ENCODE data around the gene EOLA1. TPM values are rescaled to one million over a fixed set of nuclear protein-coding genes. Genes with fewer than 3 reads are reported as not detected.
"Not testable (repeated sequence)": the region's sequence is repeated elsewhere in the genome, so short reads cannot be mapped to it uniquely, and the experiment has no call there.

The EOLA1 gene
- polyA plus RNA-seq, 1 donor (not counting 4 experiments of a cell fraction or from before 2014, with no cell fraction given): 9.3 TPM

- peaks cover 9% of the 10 kb centered on the region for H3K79me2 ChIP-seq (ENCODE audit: control insufficient read depth, insufficient read depth, low read length)
- FAIRE-seq (no peak), DNase-seq (ENCODE audit: low read depth, low spot score) (no peak)
- no peak overlapping the region for H3K4me3 ChIP-seq (ENCODE audit: control insufficient read depth in 2 of 3, extremely low read depth in 1 of 3, insufficient read depth in 2 of 3, low read depth in 1 of 3, low read length in 3 of 3)
- H3K9me1 ChIP-seq (ENCODE audit: control insufficient read depth, extremely low read depth, insufficient read depth, low read length): no peaks in the 10 kb centered on the region
- H3K9me3 ChIP-seq (ENCODE audit: control insufficient read depth, low read depth, low read length): no peaks in the 10 kb centered on the region
- no peak overlapping the region for H3K27ac ChIP-seq (ENCODE audit: control insufficient read depth, insufficient read depth, low read length)
- H3K36me3 ChIP-seq (ENCODE audit: control insufficient read depth in 2 of 2, extremely low read depth in 1 of 2, insufficient read depth in 2 of 2, low read length in 2 of 2): peaks cover 15 to 22% of the 10 kb centered on the region in 2 experiments
- dilution Hi-C loops (cut with MboI; ENCODE audit: extremely low pct_ligation_motif_present, low sequenced_read_pairs): no loop called here
- no peak overlapping the region for H3K4me2 ChIP-seq (ENCODE audit: control insufficient read depth, extremely low read depth, insufficient read depth, low read depth, low read length)
- no peak overlapping the region for H3K9ac ChIP-seq (ENCODE audit: control insufficient read depth, extremely low read depth, insufficient read depth, low read length)
- H4K20me1 ChIP-seq (ENCODE audit: control insufficient read depth, extremely low read depth, insufficient read depth, low read length): no peaks in the 10 kb centered on the region
- H2AFZ ChIP-seq (ENCODE audit: control insufficient read depth, low read length): no peak overlapping the region
- no peak for TF ChIP-seq EZH2 (IDR thresholded peaks at IDR 0.05; ENCODE audit: low read length)
- TF ChIP-seq, protein P1, sequence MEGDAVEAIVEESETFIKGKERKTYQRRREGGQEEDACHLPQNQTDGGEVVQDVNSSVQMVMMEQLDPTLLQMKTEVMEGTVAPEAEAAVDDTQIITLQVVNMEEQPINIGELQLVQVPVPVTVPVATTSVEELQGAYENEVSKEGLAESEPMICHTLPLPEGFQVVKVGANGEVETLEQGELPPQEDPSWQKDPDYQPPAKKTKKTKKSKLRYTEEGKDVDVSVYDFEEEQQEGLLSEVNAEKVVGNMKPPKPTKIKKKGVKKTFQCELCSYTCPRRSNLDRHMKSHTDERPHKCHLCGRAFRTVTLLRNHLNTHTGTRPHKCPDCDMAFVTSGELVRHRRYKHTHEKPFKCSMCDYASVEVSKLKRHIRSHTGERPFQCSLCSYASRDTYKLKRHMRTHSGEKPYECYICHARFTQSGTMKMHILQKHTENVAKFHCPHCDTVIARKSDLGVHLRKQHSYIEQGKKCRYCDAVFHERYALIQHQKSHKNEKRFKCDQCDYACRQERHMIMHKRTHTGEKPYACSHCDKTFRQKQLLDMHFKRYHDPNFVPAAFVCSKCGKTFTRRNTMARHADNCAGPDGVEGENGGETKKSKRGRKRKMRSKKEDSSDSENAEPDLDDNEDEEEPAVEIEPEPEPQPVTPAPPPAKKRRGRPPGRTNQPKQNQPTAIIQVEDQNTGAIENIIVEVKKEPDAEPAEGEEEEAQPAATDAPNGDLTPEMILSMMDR (optimal IDR thresholded peaks at IDR 0.05 in 1 of 3, IDR thresholded peaks at IDR 0.05 in 1 of 3, conservative IDR thresholded peaks at IDR 0.05 in 1 of 3; ENCODE audit: extremely low read depth in 1 of 3, insufficient read depth in 2 of 3, low read length in 3 of 3): no peak
- peaks cover 35% of the 10 kb centered on the region for H3K4me1 ChIP-seq (ENCODE audit: control insufficient read depth, extremely low read depth, insufficient read depth, low read length)
- no peaks in the 10 kb centered on the region for H3K27me3 ChIP-seq (ENCODE audit: control insufficient read depth, extremely low read depth, insufficient read depth, low read length)
Observed at GRCh38 chrX:149499766-149500165, 41.0 kb upstream of the EOLA1 start.

DNA sequence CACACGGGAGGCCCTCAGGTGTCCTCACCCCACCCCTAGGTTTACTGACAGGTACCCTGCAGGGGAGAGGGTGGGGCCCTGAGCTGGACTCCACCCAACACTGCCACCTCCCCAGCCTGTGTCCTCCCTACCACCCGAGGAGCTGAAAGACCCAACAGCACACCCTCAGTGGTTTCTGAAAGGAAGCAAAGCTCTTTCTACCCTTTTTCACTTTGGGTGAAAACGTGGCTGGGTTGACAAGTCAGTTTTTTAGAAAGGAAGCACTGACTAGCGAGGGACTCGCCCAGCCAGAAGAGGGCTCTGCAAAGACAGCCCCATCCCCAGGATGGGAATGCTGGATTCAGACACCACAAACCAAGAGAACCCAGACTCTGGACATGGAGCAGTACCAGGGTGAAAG is 37.9 kb upstream of the EOLA1 start:
- H3K9ac ChIP-seq (ENCODE audit: control insufficient read depth, extremely low read depth, insufficient read depth, low read length); H2AFZ ChIP-seq (ENCODE audit: control insufficient read depth, low read length); H3K4me3 ChIP-seq (ENCODE audit: control insufficient read depth in 2 of 3, extremely low read depth in 1 of 3, insufficient read depth in 2 of 3, low read depth in 1 of 3, low read length in 3 of 3); DNase-seq (ENCODE audit: low read depth, low spot score); H3K36me3 ChIP-seq (ENCODE audit: control insufficient read depth in 2 of 2, extremely low read depth in 1 of 2, insufficient read depth in 2 of 2, low read length in 2 of 2); H3K79me2 ChIP-seq (ENCODE audit: control insufficient read depth, insufficient read depth, low read length); H3K9me3 ChIP-seq (ENCODE audit: control insufficient read depth, low read depth, low read length); H3K9me1 ChIP-seq (ENCODE audit: control insufficient read depth, extremely low read depth, insufficient read depth, low read length); FAIRE-seq; H4K20me1 ChIP-seq (ENCODE audit: control insufficient read depth, extremely low read depth, insufficient read depth, low read length); H3K27ac ChIP-seq (ENCODE audit: control insufficient read depth, insufficient read depth, low read length); H3K4me2 ChIP-seq (ENCODE audit: control insufficient read depth, extremely low read depth, insufficient read depth, low read depth, low read length); H3K27me3 ChIP-seq (ENCODE audit: control insufficient read depth, extremely low read depth, insufficient read depth, low read length); dilution Hi-C loops (cut with MboI; ENCODE audit: extremely low pct_ligation_motif_present, low sequenced_read_pairs): not testable (repeated sequence)
- peaks cover 19% of the 10 kb centered on the region for H3K4me1 ChIP-seq (ENCODE audit: control insufficient read depth, extremely low read depth, insufficient read depth, low read length)

GRCh38 chrX:149503446-149503845 is 37.4 kb upstream of the EOLA1 start:
- H3K4me3 ChIP-seq (ENCODE audit: control insufficient read depth in 2 of 3, extremely low read depth in 1 of 3, insufficient read depth in 2 of 3, low read depth in 1 of 3, low read length in 3 of 3); H4K20me1 ChIP-seq (ENCODE audit: control insufficient read depth, extremely low read depth, insufficient read depth, low read length); H3K9me3 ChIP-seq (ENCODE audit: control insufficient read depth, low read depth, low read length); dilution Hi-C loops (cut with MboI; ENCODE audit: extremely low pct_ligation_motif_present, low sequenced_read_pairs); H3K79me2 ChIP-seq (ENCODE audit: control insufficient read depth, insufficient read depth, low read length); H3K36me3 ChIP-seq (ENCODE audit: control insufficient read depth in 2 of 2, extremely low read depth in 1 of 2, insufficient read depth in 2 of 2, low read length in 2 of 2); H3K27me3 ChIP-seq (ENCODE audit: control insufficient read depth, extremely low read depth, insufficient read depth, low read length); H2AFZ ChIP-seq (ENCODE audit: control insufficient read depth, low read length); H3K4me2 ChIP-seq (ENCODE audit: control insufficient read depth, extremely low read depth, insufficient read depth, low read depth, low read length); DNase-seq (ENCODE audit: low read depth, low spot score); H3K9ac ChIP-seq (ENCODE audit: control insufficient read depth, extremely low read depth, insufficient read depth, low read length); H3K27ac ChIP-seq (ENCODE audit: control insufficient read depth, insufficient read depth, low read length); H3K9me1 ChIP-seq (ENCODE audit: control insufficient read depth, extremely low read depth, insufficient read depth, low read length): not testable (repeated sequence)
- H3K4me1 ChIP-seq (ENCODE audit: control insufficient read depth, extremely low read depth, insufficient read depth, low read length): peaks cover 17% of the 10 kb centered on the region
- peak; percentile 92 for FAIRE-seq
